ENCODE data around the gene TFEB. TPM values are rescaled to one million over a fixed set of nuclear protein-coding genes. Genes with fewer than 3 reads are reported as not detected.

TFEB gene
- total RNA-seq, 1 experiment from 2014 or later = 7.3 TPM

DNA sequence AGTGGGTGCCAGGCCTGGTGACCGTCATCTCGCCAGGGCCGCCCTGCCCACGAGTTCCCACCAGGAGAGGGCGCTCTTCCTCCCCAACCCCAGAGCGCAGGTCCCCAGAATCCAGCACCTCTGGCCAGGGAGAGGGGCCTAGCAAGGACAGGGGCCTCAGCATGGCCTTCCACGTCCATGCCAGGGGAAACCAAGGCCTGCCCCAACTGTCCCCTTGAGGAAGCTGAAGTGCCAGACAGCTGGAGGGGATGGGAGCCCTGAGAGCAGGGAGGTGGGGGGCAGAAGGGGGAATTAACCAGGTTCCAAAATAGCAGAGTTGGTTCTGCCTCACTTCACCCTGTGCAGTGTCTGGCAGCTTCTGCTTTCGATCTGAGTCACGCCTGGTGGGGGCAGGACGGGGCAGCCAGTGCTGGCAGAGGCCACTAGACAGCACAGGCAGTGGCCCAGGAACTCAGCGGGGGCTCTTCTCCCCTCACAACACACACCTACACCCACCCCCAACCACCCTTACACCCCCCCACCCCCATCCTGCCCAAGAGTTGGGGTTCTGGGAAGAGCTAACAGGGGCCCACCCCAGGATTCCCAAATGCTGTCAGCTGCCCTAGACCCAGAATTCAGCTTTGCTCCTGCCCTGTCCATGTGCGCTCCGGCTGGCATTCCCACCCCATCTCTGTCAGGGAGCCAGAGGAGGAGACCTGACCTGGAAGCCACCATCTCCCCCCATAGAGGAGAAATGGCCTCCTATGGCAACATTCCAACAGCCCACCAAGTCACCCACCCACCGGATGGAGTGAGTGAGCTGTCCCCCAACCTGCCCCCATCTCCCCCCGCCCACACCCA lies 29.2 kb downstream of the TFEB start:
- H3K4me3 ChIP-seq = no peak overlapping the region
- intact Hi-C loops (cut with micrococcal nuclease; ENCODE audit: unreplicated experiment) = loop anchor here (1.0 kb wide), 1 partner anchor 70 kb away; no protein-coding TSS in a partner anchor
- H3K9me3 ChIP-seq (ENCODE audit: insufficient read depth, low read depth) = no peaks in the 10 kb centered on the region
- no peaks in the 10 kb centered on the region for H4K20me1 ChIP-seq (ENCODE audit: insufficient read depth)
- peak in 1 of 2 experiments; percentile 53 for DNase-seq
- no peaks in the 10 kb centered on the region; the same call in 1 of the 2 replicates for H3F3A ChIP-seq (ENCODE audit: insufficient read depth, low read depth)
- H3K4me2 ChIP-seq = no peak overlapping the region
- TF ChIP-seq, protein P1, sequence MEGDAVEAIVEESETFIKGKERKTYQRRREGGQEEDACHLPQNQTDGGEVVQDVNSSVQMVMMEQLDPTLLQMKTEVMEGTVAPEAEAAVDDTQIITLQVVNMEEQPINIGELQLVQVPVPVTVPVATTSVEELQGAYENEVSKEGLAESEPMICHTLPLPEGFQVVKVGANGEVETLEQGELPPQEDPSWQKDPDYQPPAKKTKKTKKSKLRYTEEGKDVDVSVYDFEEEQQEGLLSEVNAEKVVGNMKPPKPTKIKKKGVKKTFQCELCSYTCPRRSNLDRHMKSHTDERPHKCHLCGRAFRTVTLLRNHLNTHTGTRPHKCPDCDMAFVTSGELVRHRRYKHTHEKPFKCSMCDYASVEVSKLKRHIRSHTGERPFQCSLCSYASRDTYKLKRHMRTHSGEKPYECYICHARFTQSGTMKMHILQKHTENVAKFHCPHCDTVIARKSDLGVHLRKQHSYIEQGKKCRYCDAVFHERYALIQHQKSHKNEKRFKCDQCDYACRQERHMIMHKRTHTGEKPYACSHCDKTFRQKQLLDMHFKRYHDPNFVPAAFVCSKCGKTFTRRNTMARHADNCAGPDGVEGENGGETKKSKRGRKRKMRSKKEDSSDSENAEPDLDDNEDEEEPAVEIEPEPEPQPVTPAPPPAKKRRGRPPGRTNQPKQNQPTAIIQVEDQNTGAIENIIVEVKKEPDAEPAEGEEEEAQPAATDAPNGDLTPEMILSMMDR (conservative IDR thresholded peaks at IDR 0.05) = peak; percentile 66
- TF ChIP-seq EZH2 (IDR thresholded peaks at IDR 0.05; ENCODE audit: low read depth) = no peak
- no peak overlapping the region for H3K27ac ChIP-seq
- no peaks in the 10 kb centered on the region for H3K36me3 ChIP-seq (ENCODE audit: low read depth)
- H3K9me2 ChIP-seq (ENCODE audit: insufficient read depth) = no peaks in the 10 kb centered on the region; the same call in 1 of the 2 replicates
- no peaks in the 10 kb centered on the region for H3K27me3 ChIP-seq (ENCODE audit: insufficient read depth, low read depth)
- no TSS peak for BruUV-seq (replicated peaks)
- ChIA-PET POLR2A (ENCODE audit: unreplicated experiment) (interaction anchor here (0.6 kb wide), 1 partner anchor 125 kb away, joined by 4 read pairs; no protein-coding TSS in a partner anchor), CTCF (interaction anchor here (0.6 kb wide), 2 partner anchors 20 to 28 kb away, joined by 3 read pairs; no protein-coding TSS in a partner anchor)
- no peaks in the 10 kb centered on the region for H3K4me1 ChIP-seq (replicated peaks; ENCODE audit: insufficient read depth)
- H3K79me2 ChIP-seq (ENCODE audit: low read depth) = no peaks in the 10 kb centered on the region
- no peak overlapping the region for H2AFZ ChIP-seq

DNA sequence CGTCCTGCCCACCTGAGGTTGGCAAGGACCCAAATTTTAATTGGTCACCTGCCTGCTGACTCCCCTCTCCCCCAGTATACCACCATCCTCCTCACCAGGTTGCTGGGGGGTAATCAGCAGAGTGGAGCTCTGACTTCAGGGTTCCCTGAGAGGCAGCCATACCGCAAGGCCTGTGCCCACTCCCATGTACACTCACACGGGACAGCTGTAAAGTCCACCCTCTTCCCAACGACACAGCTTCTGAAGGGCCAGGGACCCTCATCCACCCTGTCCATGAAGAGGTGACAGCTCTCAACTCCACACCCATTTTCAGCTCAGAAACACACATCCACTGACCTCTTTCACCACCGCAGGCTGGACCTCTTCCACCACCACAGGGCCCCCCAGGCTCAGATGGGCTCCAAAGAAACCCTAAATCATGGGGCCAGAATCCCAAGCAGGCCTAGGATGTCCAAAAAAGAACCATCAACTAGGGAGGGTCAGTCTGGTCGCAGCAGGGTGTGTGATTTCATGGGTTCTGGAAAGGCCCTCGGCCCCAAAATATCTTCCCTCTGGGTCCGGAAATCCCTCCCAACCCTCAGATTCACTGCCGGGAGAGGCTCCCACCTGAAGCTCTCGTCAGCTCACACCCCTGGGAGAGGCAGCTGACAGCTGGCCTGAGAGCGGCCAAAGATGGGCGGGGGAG lies 30.0 kb downstream of the TFEB start:
- no peaks in the 10 kb centered on the region for H3K79me2 ChIP-seq (ENCODE audit: low read depth)
- BruUV-seq (replicated peaks) = no TSS peak
- no peaks in the 10 kb centered on the region for H4K20me1 ChIP-seq (ENCODE audit: insufficient read depth)
- H3F3A ChIP-seq (ENCODE audit: insufficient read depth, low read depth) = no peaks in the 10 kb centered on the region
- no peak for DNase-seq
- no peaks in the 10 kb centered on the region for H3K36me3 ChIP-seq (ENCODE audit: low read depth)
- intact Hi-C loops (cut with micrococcal nuclease; ENCODE audit: unreplicated experiment) = no loop called here
- no peak overlapping the region for H2AFZ ChIP-seq
- no peak overlapping the region for H3K4me3 ChIP-seq
- no peaks in the 10 kb centered on the region for H3K9me3 ChIP-seq (ENCODE audit: insufficient read depth, low read depth)
- TF ChIP-seq EZH2 (IDR thresholded peaks at IDR 0.05; ENCODE audit: low read depth) = no peak
- TF ChIP-seq, protein P1 (conservative IDR thresholded peaks at IDR 0.05) = no peak
- ChIA-PET CTCF (interaction anchor here (0.6 kb wide), 1 partner anchor 29 kb away, joined by 3 read pairs; no protein-coding TSS in a partner anchor), POLR2A (ENCODE audit: unreplicated experiment) (no interaction called here)
- no peak overlapping the region for H3K27ac ChIP-seq
- H3K4me1 ChIP-seq (replicated peaks; ENCODE audit: insufficient read depth) = no peaks in the 10 kb centered on the region
- no peak overlapping the region for H3K4me2 ChIP-seq
- H3K9me2 ChIP-seq (ENCODE audit: insufficient read depth) = no peaks in the 10 kb centered on the region; the same call in 1 of the 2 replicates
- H3K27me3 ChIP-seq (ENCODE audit: insufficient read depth, low read depth) = no peaks in the 10 kb centered on the region

DNA sequence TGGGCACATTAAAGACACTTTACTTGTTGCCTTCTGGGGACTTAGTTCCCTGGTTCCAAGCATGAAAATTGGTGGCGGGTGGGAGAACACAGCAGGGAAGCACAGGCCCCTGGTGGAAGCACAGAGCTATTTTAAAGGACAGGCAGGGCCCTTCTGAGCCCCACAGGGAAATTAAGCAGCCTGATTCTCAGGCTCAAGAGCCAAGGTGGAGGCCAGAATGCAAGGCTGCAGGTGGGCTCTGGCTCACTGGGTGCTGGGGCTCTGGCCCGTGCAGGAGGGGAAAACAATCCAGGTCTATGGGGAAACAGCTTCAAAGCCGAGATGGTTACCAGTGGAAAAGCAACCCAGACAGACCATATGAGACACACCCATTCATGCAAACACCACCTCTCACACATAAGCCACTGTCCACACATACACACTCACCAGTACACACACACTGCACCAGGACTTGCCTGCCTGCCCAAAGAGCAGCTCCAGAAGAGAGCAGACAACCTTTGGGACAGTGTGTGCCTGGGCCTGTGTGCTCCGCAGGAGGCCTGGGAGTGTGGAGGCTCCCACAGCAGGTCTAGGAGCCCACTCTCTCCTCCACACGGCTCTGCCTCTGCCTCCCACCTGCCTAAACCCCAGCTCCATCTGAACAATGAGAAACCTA lies 30.6 kb downstream of the TFEB start:
- H4K20me1 ChIP-seq (ENCODE audit: insufficient read depth) = no peaks in the 10 kb centered on the region
- H3K27me3 ChIP-seq (ENCODE audit: insufficient read depth, low read depth) = no peaks in the 10 kb centered on the region
- H3K36me3 ChIP-seq (ENCODE audit: low read depth) = no peaks in the 10 kb centered on the region
- intact Hi-C loops (cut with micrococcal nuclease; ENCODE audit: unreplicated experiment) = no loop called here
- no peaks in the 10 kb centered on the region; the same call in 1 of the 2 replicates for H3F3A ChIP-seq (ENCODE audit: insufficient read depth, low read depth)
- H3K4me2 ChIP-seq = no peak overlapping the region
- no peaks in the 10 kb centered on the region for H3K4me1 ChIP-seq (replicated peaks; ENCODE audit: insufficient read depth)
- H3K9me3 ChIP-seq (ENCODE audit: insufficient read depth, low read depth) = no peaks in the 10 kb centered on the region
- H3K79me2 ChIP-seq (ENCODE audit: low read depth) = no peaks in the 10 kb centered on the region
- TF ChIP-seq EZH2 (IDR thresholded peaks at IDR 0.05; ENCODE audit: low read depth) = no peak
- TF ChIP-seq, protein P1 (conservative IDR thresholded peaks at IDR 0.05) = no peak
- no peaks in the 10 kb centered on the region; the same call in 1 of the 2 replicates for H3K9me2 ChIP-seq (ENCODE audit: insufficient read depth)
- no peak overlapping the region for H2AFZ ChIP-seq
- DNase-seq = no peak
- H3K27ac ChIP-seq = no peak overlapping the region
- no peak overlapping the region for H3K4me3 ChIP-seq
- POLR2A ChIA-PET (ENCODE audit: unreplicated experiment) = no interaction called here
- CTCF ChIA-PET = no interaction called here
- no TSS peak for BruUV-seq (replicated peaks)
